Fibroblast of gingiva (primary cell): Measurements from ENCODE around the gene MFAP1.
"Not testable (repeated sequence)": the region's sequence is repeated elsewhere in the genome, so short reads cannot be mapped to it uniquely, and the experiment has no call there.

Experiments used
- DNase-seq: peaks from one replicate; pipeline ENCODE4 v3.0.0-alpha.2; 2011; ENCODE audit warnings: low read depth

Gene MFAP1, protein sequence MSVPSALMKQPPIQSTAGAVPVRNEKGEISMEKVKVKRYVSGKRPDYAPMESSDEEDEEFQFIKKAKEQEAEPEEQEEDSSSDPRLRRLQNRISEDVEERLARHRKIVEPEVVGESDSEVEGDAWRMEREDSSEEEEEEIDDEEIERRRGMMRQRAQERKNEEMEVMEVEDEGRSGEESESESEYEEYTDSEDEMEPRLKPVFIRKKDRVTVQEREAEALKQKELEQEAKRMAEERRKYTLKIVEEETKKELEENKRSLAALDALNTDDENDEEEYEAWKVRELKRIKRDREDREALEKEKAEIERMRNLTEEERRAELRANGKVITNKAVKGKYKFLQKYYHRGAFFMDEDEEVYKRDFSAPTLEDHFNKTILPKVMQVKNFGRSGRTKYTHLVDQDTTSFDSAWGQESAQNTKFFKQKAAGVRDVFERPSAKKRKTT

DNA sequence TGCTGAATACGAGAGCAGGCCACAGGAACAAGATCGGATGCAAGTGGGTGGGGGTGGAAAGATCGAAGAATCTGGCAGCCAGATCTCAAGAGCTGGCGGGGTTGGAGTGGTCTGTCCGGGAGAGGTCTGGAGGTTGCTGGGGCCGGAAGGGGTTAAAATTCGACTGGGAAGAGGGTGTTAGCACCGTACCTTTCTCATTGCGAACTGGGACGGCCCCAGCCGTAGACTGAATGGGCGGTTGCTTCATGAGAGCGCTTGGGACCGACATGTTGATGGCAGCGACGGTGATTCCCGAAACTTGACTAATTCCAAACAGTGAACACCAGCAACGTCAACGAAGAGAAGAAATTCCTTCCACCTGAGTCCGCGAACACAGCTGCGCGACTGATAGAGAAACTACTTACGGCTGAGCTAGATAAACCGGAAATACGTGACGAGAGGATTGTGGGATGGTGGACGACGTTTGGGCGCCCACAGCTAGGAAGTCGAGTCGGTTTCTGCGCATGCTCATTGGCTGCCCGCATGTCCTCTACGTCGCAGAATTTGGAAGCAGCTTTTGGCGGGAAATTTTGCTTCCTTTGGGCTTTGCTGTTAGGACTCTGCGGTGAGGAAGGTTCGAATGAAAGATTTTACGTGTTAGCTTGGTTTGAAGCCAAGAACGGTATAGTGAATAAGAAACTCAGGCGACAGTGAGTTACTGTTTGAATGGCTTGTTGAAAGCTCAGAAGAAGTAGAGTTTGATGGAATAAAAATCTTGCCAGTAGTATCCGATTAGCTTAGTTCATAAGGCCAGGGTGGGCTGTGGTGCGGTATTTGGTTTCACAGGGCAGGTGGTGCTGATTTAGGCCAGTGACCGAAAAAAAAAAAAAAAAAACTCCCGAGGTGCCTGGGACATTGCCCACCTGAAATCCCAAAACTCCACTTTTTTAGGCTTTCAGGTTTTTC, at the start of gene MFAP1:
Gene MFAP1, minus strand, starts transcription at position 389 of the 945 bp plus-strand sequence. Its CDS starts 121 bp downstream, at position 268.
- peak; percentile 96 for DNase-seq

- no peak for DNase-seq
Measured at GRCh38 chr15:43873651-43874050, 49.2 kb upstream of the MFAP1 start.

- DNase-seq: peak; percentile 76
Measured at GRCh38 chr15:43872416-43873020, 48.0 kb upstream of the MFAP1 start.

DNA sequence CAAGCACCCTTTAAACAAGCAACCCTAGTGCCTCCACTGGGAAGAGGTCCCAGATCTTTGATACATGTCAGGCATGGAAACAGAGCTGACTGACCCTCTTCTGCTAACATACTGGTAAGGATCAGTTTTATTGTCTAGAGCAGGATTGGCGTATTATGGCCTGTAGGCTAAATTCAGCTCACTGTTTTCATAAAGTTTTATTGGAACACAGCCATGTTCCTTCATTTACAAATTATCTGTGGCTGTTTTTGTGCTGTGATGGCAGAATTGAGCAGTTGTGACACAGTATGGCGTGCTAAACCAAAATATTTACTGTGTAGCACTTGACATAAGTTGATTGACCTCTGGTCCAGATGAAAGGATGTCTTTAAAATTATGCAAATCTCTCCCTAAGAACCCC, 47.3 kb upstream of the MFAP1 start:
- no peak for DNase-seq

GRCh38 chr15:43868406-43868805, 43.9 kb upstream of the MFAP1 start:
- DNase-seq: no peak

- no peak for DNase-seq
Measured at GRCh38 chr15:43867096-43867495, 42.6 kb upstream of the MFAP1 start.

GRCh38 chr15:43866636-43867035, 42.1 kb upstream of the MFAP1 start:
- DNase-seq: not testable (repeated sequence)

DNA sequence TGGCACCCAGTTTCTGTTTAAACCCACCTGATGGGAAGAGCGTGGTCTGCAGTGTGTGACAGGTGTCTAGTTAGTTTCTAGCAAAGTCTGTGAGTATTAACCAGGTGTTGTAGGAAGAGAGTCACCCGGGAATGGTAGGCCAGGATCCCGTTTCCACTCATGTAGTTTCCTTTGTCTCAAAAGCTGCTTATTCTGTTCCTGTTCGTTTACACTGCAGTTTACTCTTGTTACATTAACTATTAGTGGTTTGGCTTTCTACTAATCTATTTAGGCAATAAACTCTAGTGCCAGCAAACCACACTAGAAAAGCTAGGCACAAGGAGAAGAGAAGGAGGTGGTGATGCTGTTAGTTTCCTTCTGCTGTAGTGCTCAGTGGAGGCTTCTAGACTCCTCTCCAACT, 35.1 kb upstream of the MFAP1 start:
- DNase-seq: no peak

DNA sequence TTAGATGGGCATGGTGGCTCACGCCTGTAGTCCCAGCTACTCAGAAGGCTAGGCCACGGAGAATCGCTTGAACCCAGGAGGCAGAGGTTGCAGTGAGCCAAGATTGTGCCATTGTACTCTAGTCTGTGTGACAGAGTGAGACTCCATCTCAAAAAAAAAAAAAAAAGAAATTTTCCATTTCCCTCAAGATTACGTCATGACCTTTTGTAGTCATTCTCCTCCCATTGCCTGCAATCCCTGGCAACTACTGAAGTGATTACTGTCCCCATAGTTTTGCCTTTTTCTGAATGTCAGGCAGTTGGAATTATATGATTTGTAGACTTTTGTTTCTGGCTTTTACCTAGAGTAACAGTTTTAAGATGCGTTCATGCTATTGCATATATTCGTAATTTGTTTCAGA, 30.3 kb upstream of the MFAP1 start:
- DNase-seq: peak; percentile 63

- DNase-seq: no peak
Measured at GRCh38 chr15:43852607-43853006, 28.1 kb upstream of the MFAP1 start.

- no peak for DNase-seq
Measured at GRCh38 chr15:43851251-43851650, 26.8 kb upstream of the MFAP1 start.

DNA sequence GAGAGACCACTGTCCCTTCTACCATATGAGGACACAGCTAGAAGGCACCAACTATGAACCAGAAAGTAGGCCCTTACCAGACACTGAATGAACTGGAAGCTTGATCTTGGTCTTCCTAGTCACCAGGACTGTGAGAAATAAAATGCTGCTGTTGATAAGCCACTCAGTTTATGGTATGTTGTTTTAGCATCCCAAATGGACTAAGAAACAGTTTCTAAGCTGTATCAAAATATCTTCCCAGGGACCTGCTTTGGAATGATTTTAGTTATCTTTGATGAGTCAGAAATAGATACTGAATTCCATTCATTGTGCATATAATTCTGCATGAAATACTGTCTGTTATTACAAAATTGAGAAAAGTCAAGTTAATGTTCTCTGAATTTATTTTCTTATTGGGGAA, 20.9 kb upstream of the MFAP1 start:
- DNase-seq: no peak

GRCh38 chr15:43832485-43832884, 8.0 kb upstream of the MFAP1 start:
- not testable (repeated sequence) for DNase-seq

- not testable (repeated sequence) for DNase-seq
Measured at GRCh38 chr15:43831519-43832052, 7.1 kb upstream of the MFAP1 start.

DNA sequence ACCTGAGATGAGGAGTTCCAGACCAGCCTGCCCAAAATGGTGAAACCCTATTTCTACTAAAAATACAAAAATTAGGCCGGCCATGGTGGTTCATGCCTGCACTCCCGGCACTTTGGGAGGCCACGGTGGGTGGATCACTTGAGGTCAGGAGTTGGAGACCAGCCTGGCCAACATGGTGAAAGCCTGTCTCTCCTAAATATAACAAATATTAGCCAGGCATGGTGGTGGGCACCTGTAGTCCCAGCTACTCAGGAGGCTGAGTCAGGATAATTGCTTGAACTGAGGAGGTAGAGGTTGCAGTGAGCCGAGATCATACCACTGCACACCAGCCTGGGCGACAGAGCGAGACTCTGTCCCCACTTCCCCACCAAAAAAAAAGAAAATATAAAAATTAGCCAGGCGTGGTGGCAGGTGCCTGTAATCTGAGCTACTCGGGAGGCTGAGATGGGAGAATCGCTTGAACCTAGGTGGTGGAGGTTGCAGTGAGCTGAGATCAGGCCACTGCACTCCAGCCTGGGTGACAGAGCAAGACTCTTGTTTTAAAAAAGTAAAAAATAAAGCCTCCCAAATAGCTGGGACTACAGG, 6.3 kb upstream of the MFAP1 start:
- not testable (repeated sequence) for DNase-seq

DNA sequence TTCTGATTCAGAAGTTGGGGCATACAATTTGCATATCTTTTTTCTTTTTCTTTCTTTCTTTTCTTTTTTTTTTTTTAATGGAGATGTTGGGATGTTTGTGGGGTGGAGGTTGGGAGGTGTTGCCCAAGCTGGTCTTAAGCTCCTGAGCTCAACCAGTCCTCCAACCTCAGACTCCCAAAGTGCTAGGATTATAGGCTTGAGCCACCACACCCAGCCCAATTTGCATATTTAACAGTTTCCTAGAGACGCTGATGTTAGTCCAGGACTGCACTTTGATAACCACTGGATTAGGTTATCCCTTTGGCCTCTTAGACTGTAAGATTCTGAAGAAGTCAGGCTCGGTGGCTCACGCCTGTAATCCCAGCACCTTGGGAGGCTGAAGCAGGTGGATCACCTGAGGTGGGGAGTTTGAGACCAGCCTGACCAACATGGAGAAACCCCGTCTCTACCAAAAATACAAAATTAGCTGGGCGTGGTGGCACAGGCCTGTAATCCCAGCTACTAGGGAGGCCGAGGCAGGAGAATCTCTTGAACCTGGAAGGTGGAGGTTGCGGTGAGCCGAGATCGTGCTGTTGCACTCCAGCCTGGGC, 5.6 kb upstream of the MFAP1 start:
- DNase-seq: not testable (repeated sequence)

DNA sequence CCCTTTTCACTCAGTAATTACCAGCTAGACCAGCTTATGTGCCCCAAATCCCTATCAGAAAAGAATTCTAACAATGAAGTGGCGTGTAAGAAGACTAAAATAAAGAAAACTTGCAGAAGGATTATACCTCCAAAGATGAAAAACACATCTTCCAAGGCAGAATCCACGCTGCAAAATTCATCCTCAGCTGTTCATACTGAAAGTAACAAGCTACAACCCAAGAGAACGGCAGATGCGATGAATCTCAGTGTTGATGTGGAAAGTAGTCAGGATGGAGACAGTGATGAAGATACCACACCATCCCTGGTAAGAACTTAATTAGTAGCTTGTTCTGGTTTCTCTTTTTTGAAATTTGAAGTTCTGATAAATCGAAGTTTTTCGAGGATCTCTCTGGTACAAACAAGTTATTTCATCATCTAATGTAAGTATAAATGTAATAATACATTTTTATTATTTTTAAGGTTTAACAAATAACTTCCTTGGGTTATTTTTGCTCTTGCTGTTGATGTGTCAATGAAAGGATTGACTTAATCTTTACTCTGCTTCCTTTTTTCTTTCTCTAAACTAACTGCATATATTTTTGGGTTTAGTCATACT, 3.7 kb upstream of the MFAP1 start:
- peak; percentile 2 for DNase-seq

GRCh38 chr15:43826508-43827341, 2.2 kb upstream of the MFAP1 start, which contains the start of gene WDR76:
WDR76 (plus strand) TSS chr15:43827002; CDS start chr15:43827033, 31 bp downstream.
- DNase-seq: peak; percentile 75

DNA sequence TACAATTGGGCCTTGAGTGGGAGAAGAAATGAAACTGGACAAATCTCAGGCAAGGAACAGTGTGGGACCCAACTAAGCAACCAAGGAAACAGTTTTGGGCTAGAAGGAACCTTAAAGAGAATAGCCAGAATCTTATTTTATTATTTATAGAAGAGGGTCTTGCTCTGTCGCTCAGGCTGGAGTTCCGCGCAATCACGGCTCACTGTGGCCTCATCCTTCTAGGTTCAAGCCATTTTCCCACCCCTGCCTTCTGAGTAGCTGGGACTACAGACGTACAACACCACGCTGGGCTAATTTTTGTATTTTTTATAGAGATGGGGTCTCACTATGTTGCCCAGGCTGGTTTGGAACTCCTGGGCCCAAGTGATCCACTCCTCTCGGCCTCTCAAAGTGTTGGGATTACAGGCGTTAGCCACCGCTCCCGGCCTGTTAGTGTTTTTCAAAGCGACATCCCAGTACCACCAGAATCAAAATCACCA, 1.6 kb upstream of the MFAP1 start:
- no peak for DNase-seq

DNA sequence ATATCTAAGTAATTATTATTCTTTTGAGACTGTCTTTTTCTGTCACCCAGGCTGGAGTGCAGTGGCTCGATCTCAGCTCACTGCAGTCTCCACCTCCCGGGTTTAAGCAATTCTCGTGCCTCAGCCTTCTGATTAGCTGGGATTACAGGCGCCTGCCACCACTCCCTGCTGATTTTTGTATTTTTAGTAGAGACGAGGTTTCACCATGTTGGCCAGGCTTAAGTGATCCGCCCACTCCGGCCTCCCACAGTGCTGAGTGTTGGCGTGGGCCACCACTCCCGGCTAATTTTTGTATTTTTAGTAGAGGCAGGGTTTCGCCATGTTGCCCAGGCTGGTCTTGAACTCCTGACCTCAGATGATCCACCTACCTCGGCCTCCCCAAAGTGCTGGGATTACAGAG, 815 bp upstream of the MFAP1 start:
- DNase-seq: not testable (repeated sequence)
